GF-D8 (cell line): ENCODE measurements around the gene CHRM2.
"Not testable (repeated sequence)": the region's sequence is repeated elsewhere in the genome, so short reads cannot be mapped to it uniquely, and the experiment has no call there.

Source experiments
- DNase-seq: peaks from one replicate; lab custom pipeline; 2025; lab: John Stamatoyannopoulos, UW

Gene CHRM2

DNA sequence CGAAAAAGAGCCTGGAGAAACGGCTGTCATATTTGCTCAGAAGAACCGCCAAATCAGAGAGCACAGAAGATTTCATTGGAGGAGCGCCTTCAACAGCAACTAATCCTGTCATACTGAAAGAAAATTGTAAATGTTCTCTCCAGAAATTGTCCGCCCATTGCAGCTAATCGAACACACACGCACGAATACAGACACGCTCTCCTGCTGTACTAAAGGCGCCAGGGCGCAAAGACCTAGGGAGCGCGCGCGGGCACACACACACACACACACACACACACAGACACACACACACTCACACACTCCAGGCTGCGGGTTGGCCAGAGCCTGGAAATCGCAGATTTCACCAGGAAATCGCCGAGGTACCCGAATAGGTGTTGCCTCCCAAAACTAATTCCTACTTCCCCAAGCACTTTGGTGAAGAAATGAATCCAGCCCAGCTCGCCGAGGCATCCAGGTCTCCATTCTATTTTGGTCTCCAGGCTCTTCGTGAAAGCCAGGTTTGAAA, at the start of gene CHRM2:
Gene CHRM2 (plus strand): TSS at position 157 of the 505 bp plus-strand sequence. CDS start 146,214 bp downstream, outside the sequence.
- DNase-seq, result no peak

DNA sequence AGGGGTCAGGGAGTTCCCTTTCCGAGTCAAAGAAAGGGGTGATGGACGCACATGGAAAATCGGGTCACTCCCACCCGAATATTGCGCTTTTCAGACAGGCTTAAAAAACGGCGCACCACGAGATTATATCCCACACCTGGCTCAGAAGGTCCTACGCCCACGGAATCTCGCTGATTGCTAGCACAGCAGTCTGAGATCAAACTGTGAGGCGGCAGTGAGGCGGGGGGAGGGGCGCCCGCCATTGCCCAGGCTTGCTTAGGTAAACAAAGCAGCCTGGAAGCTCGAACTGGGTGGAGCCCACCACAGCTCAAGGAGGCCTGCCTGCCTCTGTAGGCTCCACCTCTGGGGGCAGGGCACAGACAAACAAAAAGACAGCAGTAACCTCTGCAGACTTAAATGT, 37.1 kb upstream of the CHRM2 start:
- not testable (repeated sequence) for DNase-seq

DNA sequence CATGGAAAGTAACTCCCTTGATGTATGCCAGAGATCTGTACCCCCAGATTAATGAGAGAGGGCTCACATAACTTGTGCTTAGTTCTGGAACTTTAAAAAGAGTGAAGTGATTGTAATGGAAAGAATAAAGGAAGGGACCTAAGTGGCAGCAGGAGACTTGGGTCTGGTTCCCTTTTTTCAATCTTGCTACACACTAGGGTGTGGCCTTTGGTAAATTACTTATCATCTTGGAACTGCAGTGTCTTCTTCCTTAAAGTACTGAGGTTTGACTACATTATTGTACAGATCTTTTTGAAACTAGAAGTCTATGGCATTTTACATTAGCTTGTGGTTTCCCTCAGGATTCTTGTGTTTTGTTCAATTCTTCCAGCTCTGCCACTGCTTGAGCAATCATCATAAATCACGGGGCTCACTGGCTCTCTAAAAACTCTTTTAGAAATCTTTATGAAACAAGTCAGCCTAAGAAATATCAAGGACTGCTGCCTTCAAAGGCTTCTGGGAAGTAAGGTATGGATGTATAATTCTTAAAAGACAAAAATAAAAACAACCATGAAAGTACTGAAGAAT, 22.5 kb upstream of the CHRM2 start:
- DNase-seq, result no peak

DNA sequence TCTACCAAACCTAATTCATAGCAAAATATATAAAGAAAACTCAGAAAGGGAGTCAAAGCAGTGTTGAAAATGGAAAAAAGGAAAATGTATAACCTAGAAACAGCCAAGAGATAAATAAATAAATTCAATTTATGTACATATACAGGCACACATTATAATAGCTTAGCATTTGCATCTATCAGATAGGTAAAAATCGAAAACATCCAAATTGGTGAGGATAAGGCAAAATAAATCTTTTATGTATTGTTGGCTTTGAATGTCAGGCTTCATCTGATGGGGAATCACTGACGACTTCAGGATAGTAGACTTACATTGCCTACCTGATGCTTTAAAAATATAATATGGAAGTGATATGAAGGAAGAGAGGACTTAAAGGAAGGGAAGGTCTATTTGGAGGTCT, 20.6 kb upstream of the CHRM2 start:
- DNase-seq, result no peak

DNA sequence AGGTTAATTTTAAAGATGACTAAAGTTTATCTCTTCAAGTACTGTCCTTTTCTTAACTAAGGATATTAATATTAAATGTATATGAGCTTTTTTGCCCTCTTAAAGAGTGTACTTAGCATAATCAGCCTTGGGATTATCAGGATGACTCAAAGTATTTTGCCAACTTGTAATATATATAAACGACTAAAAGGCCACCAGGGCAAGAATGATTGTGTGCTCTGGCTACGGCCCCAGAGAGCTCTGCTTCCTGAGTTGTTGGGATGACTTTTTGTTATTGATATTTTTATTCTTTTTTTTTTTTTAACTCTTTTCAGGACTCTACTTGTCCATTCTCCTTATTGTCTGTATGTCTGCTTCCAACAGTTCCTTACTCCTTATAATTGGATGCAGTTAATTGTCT, 14.8 kb upstream of the CHRM2 start:
- no peak for DNase-seq

GRCh38 chr7:136857573-136857972, 10.9 kb upstream of the CHRM2 start:
- no peak for DNase-seq

DNA sequence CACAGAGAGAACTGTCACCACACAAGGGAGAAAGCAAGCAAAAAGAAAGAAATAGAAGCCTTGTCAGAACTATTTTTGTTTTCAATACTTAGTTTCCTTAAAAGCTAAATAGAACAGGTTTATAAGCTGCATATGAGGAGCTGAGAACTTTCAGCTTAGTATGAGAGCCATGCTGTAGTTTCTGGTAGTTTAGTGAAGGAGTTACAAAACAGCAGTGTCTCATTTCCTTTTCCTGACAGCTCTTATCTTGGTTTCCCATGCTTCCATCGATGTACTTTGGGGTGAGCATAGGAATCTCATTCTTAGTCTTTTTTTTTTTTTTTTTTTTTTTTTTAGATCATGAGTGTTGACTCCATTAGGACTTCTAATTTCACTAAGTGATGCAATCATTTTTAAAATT, 8.6 kb upstream of the CHRM2 start:
- DNase-seq, result peak; percentile 45

DNA sequence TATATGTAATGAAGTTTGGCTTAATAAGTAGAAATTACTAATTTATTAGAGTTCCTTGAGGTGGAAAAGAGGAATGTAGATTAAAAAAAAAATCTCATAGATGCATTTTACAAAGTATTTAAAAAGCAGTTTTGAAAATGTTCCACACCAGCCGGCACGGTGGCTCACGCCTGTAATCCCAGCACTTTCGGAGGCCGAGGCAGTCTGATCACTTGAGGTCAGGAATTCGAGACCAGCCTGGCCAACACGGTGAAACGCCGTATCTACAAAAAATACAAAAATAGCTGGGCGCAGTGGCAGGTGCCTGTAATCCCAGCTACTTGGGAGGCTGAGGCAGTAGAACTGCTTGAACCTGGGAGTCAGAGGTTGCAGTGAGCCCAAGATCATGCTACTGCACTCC, 3.2 kb upstream of the CHRM2 start:
- DNase-seq, result no peak

DNA sequence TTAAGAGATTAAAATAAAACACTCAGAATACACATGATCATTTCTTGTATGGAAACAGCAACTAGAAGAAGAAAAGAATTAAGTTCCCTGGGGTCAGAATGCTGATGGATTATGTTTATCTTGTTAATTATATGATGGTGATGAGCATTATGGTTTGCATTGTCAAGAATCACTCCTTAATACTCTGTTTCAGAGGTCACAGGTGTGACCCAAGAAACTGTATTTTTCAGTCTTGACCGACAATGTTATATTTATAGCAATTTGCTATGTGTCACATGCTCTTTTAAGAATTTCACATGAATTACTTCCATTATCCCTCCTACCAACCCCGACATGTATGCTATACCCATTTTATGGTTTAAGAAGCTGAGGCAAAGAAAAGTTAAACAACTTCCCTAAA, 2.7 kb upstream of the CHRM2 start:
- DNase-seq, result no peak

GRCh38 chr7:136869001-136869961, 829 bp downstream of the CHRM2 start:
- DNase-seq, result no peak

GRCh38 chr7:136869991-136870865, 1.8 kb downstream of the CHRM2 start:
- no peak for DNase-seq

DNA sequence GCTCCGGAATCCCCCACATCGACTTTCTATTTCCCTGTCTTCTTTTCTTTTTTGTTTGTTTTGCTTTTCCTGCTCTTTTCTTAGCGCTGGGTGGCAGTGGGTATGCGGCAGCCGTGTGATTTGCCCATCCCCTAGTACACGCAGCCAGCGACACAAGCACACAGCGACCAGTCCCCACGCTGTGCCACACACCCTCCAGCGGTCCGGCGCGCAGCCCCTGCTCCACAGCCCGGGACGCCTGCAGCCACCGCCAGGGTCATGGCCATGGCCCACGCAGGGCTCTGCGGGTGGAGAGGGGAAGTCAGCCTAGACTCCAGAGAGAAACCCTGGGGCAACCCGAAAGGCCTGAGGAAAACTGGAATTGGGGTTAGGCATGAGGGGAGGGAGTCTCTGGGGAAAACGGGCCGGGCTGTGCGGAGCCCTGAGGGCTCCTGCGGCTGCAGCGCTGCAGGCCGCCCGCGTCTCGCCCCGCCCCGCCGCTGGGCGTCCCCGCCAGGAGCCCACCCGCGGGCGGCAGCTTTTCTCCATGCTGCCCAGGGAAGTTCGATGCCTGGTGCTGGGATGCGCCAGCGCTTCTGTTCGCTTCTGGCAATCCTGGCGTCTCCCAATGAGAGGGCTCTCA, 2.5 kb downstream of the CHRM2 start:
- no peak for DNase-seq

DNA sequence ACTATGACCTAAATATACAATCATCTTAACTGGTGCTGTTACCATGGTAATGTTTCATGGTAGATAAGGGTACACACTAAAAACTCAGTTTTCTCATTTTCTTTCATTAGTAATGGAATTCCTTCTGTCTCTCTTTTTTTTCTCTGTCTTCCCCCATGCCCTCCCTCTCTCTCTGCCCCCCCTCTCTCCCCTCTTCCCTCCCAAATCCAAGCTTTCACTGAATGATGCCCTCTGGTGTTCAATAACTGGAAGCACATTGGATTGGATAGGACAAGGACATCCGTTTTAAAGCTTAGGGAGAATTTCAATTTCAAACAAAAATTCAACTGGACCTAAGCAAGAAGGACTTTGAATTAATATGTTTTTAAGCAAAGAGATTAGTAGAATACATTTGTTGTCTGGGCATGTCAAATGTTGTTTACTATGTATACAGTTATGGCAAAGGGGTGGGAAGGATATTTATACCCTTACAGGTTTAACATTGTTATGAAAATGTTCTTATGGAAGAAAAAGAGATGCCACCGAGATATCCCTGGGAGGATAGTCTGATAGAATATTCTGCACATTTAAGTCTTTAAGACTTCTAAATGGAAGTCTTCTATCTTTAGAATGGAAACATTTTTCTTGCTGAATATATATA, 6.1 kb downstream of the CHRM2 start:
- DNase-seq, result no peak

GRCh38 chr7:136877509-136877908, 9.1 kb downstream of the CHRM2 start:
- DNase-seq, result no peak

DNA sequence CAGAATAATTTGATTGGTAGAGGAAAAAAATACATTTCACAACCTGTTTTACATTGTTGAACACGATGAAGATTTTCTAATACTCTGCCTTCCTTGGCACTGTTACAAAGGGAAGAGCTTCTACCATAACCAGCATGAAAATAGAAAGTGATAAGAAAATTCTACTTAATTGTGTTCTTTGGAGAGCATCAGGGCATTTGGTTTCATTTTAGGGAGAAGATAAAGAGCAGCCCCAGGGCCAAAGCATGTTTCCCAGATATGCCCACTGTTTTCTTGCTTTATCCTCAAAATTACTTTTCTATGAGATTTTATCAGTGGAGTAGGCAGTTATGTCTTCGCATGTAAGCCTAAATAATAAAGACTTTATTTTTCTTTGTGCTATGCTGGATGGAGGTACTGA, 9.5 kb downstream of the CHRM2 start:
- no peak for DNase-seq

- DNase-seq, result no peak
Measured at GRCh38 chr7:136878878-136879277, 10.4 kb downstream of the CHRM2 start.

- no peak for DNase-seq
Measured at GRCh38 chr7:136883046-136883445, 14.6 kb downstream of the CHRM2 start.

DNA sequence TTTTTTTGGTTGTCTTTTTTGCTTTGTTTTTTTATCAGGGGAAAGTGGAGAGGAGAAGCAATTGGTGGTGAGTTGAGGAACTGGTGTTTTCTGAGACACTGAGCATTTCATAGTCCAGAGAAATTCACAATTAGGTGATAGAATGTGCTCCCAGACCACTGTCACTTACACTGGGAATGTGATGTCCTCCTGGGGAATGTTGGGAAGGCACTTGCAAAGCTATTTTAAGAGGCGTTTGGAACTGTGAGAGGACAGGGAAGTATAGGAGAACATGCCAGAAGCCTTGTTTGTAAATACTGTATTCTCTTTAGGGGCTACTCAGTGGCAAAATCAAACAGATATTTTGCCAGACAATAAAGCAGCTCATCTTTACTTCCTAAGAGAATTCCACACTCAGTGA, 16.0 kb downstream of the CHRM2 start:
- DNase-seq, result no peak

- no peak for DNase-seq
Measured at GRCh38 chr7:136887317-136887716, 18.9 kb downstream of the CHRM2 start.

GRCh38 chr7:136890399-136890798, 21.9 kb downstream of the CHRM2 start:
- no peak for DNase-seq

DNA sequence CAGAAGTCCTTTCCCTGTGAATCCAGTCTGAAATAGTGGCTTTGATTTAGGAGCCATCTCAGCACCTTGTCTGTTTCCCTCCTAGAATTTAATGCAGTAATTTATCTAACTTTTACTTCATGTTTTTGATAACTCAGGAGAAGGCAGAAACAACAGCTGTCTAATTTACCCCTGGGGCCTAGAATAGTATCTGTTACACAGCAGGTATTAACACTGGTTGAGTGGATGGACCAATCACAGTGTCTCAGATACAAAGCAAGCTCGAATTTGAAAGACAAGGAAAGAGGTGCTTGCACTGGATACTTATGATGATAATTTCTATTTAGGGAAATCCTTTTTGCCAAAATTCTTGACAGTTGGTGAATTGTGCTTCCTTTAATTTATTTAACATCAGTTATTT, 23.4 kb downstream of the CHRM2 start:
- DNase-seq, result no peak
